HG02763 (cell line): ENCODE data around the gene PLEKHD1.

ENCODE experiments used
- ATAC-seq: cut with Tn5 transposase; IDR thresholded peaks from one replicate; pipeline ENCODE4 v1.9.1; 2021; ENCODE audit warnings: mild to moderate bottlenecking, moderate library complexity; ENCODE audit not compliant: unreplicated experiment

Gene PLEKHD1

DNA sequence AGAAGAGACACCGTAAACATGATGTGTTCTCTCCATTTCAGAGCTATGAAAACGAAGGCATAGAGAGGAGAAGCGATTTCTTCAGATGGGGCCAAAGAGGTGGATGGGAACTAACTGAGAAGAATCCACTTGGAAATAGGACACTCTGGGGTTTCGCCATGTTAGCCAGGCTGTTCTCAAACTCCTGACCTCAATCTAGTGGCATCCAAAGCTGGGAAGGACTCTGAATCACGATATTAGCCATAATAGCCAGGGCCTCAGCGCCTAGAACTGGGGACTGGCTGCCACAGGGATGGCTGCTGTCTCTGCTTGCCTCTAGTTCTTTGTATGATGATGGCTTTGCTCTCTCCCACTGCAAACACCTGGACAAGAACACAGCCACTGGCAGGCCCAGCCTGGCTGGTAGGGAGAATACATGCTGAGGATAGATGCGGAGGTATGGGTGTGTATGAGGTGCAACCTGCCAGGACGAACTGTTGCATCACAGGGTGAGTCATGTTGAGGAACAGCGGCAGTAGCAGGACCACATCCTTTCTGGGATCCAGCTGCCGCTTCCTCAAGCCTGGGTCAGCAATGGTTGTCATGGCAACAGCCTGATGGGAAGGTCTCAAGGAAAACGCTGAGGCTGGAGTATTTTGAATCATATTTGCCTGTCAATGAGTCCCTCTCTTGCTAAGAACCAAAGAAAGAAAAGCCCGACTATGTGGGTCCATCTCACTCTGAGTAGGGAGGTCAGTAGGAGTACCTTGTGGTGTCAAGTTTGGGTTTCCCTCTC lies 59.0 kb downstream of the PLEKHD1 start:
- ATAC-seq = no peak

DNA sequence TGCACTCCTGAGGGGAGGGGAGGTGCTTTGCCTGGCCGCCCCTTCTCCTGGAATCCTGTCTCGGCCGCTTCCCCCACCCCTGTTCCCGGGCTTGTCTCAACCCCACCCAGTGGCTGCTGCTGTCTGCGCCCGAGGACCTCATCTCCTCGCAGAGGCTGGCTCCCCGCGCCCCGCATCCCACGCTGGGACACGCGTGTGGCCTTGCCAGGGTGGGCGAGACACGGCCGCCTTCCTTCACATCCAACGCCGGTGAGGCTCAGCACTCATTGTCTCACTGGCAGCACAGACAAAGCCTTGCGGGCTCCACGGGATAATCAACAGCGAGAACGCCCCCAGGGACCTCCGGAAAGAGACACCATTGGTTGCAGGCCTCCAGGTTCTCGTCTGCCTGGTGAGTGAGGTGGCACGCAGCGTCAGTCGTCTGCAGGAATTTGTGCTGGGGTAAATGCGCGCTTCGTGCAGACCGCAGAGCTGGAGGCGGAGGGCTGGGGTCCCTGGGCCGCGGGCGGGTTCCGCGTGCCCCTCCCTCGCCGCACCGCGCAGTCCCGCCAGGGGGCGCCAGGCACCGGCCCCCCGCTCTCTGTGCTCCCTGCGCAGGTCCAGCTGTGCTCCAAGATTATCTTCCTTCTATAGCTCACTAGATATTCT lies 63.3 kb downstream of the PLEKHD1 start:
- ATAC-seq = no peak

DNA sequence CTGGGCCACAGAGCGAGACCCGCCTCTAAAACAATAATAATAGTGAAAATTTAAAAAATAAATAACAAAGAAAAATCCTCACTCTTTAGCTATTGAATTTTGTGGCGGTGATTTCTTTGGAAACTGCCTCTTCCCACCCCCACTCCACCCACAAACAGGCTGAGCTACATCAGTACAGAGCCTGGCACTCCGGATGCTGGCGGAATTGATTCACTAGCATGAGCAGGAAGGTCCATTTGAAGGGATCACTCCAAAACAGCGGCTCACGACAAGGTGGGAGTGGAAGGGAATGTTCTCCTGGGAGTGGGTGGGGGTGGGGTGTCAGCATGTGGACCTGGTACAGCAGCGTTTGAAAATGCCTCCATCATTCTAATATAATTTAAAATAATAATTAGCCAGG lies 64.0 kb downstream of the PLEKHD1 start:
- ATAC-seq = no peak

DNA sequence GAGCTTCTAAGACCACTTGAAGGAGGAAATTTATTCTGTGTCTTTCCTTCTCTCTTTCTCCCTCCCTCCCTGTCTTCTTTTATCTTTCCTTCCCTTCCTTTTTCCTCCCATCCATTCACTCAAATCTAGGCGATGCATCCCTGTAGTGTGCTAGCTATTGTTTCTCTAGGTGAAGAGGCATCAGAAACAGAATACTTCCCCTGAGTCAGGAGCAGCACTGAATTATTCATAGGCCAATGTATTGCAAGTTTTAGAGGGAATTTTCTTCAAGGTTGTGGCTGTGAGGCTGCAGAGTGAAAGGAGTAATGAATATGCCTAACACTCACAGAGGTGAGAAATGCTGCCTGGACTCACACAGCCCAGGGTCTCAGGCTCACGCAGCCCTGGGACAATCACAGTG lies 67.0 kb downstream of the PLEKHD1 start:
- ATAC-seq = no peak

DNA sequence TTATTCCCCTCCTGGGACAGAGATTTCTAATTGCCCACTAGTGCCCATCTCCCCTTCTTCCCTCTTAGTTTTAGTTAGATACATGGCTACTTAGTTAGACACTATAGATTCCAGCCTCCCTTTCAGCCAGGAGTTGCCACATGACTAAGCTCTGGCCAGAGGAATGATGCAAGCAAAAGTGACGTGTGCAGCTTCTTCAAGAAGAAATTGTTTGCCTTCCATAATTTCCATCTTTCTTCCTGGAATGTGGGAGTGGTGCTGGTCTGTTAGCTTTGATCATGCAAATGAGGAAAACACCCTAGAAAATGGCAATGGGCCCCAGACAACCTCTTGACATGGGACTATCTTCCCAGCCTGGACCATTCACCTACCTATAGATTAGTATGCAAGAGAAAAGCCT lies 68.7 kb downstream of the PLEKHD1 start:
- ATAC-seq = no peak

DNA sequence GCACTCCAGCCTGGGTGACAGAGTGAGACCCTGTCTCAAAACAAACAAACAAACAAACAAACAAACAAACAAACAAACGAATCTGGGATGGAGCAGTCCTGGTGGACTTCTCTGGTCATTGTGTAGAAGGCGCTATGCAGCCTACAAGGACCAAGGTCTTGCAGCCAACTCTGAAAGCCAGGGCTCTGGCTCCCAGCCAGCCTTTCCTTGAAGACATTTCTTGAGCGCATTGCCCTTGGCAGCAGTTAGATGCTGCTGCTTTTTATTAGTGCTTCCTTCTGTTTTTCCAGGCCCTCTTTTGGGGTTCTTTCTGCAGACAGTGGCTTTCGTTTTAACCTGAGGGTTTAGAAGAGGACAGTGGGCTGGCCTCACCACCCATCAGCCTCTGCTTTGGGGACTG lies 70.0 kb downstream of the PLEKHD1 start:
- no peak for ATAC-seq

DNA sequence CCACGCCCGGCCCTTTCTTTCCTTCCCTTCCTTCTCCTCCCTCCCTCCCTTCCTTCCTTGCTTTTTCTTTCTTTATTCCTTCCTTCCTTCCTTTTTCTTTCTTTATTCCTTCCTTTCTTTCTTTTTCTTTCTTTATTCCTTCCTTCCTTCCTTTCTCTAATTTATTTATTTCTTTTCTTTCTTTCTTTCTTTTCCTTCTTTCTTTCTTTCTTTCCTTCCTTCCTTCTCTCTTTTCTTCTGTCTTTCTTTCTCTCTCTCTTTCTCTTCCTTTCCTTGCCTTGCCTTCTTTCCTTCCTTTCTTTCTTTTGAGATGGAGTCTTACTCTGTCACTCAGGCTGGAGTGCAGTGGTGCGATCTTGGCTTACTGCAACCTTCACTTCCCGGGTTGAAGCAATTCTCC lies 74.2 kb downstream of the PLEKHD1 start:
- no peak for ATAC-seq

DNA sequence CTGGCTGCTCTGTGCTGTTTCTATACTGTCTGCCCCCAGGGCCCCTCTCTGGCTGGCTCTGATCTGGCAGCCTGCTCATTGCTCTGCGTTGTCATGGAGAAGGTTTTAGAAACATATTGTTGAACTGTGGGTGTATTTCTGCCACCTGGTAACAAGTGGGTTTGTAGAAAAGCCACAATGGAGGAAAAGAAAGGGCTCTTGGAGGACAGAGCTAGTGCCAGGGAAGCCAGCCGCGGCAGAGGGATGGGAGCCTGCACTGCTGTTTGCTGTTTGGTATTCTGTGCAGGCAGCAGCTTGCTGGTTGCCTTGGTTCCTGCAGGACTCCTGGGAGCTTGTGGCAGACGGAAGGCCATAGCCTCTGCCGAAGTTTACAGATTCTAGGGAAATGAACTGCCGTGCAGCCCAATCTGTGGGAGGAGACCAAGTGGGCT lies 75.1 kb downstream of the PLEKHD1 start:
- no peak for ATAC-seq

DNA sequence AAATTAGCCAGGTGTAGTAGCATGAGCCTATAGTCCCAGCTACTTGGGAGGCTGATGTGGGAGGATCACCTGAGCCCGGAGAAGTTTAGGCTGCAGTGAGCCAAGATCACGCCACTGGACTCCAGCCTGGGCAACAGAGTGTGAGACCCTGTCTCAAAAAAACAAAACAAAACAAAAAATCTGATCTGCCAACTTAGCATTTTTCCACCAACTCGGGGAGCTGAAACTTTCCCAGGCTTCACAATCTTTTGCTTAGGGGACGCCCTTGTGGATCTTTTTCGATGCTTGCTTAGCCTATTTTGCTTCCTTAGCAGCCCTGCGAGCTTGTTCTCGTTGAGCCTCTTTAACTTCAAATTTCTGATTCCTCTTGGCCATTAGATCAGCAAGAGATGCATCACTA lies 76.3 kb downstream of the PLEKHD1 start:
- ATAC-seq = no peak

DNA sequence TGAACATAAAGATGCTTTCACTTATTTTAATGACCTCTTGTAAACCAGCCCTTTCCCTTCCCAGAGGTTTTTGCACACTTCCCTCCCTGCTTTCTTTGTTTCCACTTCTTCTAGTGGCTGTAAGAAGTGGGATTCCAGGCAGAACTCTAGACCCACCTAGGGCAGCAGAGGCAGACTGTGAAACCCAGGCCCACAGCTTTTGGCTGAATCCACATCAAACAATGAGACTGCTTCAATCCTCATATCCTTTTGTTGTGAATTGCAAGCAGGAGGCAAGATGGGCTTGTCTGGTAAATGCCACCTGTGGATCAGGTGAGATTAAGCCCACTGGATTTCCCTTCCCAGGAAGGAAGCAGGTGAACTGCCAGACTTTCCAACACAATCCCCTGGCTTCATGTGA lies 77.4 kb downstream of the PLEKHD1 start:
- no peak for ATAC-seq

DNA sequence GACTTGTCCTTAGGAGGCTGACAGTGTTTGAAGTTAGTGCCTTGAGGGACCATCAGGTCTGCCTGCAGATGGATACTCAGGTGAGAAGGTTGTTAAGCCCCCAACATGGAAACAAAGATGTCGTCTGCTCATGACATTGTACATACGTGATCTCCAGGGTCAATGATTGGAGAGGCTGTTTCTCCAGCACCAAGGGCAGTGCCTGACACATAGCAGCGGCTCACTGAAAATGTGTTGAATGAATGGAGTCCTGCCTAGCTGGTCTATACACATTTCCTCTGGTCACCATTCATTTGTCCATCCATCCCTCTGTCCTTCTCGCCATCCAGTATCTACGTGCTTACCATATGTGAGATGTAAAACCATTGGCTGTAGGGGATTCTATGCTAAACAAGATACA lies 83.0 kb downstream of the PLEKHD1 start:
- no peak for ATAC-seq

DNA sequence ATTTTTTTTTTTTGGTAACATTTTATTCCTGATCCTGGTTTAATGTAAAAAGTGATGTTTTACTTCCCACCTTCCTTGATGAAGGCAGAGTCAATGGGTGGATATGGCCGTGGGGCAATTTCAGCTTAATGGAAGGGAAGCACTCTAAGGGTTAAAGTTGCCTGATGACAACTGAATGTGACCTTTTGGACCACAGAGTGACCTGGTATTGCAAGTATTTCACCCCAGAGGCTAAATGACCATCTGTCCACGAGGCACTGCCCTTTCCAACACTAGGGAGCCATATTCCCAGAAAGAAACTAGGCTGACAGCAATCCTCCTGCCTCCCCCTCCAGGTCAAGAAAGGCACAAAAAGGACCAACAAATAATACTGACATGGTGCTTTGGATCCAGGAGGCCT lies 85.3 kb downstream of the PLEKHD1 start:
- ATAC-seq = no peak

DNA sequence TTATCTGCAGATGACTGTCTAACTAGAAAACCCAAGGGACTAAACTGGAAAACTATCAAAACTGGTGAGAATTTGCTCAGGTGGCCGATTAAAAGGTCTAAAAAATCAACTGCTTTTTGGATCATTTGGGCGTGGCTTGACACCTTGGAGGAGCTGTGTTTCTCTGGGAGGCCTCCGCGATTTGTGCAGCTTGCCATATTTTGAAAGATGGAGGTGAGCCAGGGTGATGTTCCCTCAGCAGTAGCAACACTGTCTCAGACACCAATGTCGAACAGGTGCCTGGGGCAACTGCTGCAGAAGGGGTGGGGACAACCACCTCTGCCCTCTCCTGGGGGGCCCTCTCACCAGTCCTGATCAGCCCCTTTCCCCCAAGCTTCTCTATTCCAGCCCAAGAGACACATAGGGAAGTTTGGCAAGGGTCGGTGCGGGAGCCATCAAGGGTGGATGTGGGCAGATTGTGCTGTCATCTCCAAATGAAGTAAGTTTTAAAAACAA lies 86.4 kb downstream of the PLEKHD1 start:
- ATAC-seq = no peak

DNA sequence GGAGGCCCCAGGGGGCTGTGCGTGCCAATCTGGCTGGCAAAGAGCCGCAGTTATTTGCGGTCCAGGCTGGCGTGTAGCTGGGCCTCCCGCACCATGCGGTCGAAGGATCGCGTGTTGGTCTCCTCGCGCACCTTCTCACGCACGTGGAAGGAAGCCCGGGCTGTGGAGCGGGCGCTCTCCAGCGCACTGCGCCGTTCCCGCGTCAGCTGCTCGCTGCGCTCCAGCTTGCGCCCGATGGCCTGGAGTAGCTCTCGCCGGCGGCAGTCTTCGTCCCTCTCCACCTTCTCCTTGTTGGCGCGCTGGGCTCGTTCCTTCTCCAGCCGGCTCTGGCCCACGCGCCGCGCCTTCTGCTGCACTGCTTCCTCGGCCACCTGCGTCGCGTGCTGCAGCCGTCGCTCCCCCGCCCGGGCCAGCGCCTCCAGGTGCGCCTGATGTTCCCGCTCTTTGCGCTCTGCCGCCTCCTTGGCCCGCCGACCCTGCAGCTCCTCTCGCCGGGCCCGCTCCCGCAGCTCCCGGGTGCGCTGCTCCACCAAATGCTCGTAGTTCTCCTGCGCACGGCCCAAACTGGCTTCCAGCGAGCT lies 87.0 kb downstream of the PLEKHD1 start:
- ATAC-seq = no peak

DNA sequence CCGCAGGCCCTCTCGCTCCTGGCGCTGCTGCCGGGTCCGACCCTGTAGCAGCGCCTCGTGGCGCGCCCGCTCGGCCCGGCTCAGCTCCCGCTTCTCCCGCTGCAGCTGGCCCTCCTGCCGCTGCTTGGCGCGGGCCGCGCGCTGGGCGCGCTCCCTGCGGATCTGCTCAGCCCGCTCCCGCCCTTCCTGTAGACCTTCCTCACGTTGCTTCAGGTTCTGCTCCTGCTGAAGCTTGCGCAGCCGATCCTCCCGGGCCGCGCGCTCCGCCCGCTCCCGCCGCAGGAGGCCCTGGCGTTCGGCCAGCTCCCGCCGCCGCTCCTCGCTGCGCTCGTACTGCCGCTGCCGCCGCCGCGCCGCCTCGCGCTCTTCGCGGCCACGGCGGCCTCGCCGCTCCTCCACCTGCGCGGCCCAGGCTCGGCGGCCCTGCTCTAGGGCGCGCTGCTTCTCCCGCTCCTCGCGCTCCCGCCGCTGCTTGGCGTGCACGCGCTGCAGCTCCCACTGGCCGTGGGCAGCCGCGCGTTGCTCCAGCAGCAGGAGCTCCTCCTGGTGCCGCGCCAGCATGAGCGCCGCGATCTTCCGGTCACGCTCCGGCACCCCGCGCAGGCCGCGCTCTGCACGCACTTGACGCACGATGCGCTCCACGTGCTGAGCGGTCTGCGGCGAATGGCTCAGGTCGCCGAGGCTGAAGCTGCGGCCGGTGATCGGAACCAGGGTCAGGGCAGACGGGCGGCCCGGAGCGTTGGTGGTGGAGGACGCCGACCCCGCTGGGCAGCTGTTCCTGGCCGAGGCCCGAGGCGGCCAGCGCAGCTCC lies 87.7 kb downstream of the PLEKHD1 start:
- ATAC-seq = no peak

DNA sequence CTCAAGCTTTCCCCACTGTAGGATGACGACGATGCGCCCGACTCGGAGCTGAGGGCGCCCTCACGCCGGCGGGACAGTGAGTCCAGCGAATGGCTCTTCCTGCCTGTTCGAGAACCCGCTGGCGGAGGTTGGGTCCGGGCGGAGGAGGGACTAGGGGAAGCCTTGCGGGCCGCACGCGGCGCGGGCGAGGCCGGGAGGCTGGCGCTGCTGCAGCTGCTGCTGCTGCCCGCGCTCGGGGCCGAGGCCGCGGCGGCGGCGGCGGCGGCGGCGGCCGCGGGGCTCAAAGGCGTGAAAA lies 88.3 kb downstream of the PLEKHD1 start:
- no peak for ATAC-seq

DNA sequence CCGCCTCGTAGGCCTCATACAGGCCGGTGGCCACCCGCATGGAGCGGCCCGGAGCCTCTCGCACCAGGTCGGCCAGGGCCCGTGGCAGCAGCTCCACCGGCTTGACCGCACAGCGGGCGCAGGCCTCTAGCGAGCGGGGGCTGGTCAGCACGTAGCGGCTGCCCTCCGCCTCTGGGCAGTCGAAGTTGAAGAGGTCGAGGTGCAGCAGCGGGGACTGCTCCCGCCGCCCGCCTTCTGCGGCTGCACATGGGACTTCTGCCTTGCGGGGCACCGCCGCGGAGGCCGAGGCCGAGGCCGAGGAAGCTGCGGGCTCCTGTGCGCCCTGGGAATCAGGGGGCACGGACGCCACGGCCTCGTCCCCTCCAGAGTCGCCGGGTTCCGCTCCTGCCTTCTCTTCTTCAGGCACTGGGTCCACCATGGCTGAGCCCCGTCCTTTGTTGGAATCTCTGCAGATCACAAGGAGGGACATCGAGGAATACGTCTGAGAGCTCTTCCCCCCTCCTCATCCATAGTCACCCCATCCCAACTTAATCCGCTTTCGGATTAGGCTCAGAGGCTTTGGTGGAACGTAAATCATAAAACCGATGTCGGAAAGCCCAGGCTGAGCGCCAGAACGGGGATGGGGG lies 88.8 kb downstream of the PLEKHD1 start:
- no peak for ATAC-seq

DNA sequence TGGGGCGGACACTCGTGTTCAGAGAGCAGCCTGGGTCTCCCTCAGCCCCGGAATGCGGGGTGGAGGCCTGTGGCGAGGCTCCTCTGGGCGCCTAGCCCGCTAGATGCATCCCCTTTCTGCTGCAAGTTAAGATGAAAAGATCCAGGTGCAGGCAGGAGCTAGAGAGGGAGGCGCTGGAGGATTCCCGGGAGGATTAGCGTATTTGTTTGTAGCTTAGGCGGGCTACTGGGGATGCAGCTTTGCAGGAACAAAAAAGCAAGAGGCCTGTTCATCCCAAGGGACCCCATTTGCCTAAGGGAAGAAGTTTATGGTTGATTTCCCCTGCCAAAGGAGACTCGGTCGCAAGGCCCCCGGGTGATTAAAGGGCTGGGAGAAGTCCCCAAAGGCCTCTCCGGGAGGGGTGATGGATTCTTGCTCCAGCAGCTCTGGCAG lies 89.3 kb downstream of the PLEKHD1 start:
- no peak for ATAC-seq

DNA sequence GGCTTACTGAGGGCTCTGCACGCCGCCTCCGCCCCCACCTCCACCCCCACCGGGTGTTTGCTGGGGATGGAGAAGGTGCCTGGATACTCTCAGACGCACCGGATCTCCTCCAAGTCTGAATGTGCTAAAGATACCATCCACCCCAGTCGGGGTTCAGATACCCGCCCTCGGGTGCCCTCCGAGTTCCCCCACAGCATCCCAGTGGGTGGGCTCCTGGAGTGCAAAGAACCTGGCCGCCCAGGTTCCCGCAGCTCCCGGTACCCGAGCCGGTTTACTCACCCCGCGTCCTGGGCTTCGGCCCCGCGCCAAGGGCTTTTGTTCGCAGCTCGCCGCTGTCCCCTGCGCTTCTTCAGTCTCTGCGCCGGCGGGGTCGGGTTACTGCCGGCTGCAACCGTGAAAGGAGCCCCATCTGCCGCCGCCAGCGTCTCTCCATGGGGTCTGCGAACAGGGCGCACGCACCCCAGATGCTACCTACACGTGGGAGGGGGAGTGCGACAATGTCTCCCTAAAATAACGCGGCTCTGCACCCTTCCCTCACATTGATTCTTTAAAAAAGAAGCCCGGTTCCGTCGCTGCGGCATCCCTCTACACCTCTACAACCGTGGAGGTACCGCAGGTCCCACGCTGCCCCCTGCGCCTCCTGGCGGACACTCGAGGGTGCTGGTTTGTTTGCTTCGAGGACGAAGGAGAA lies 89.9 kb downstream of the PLEKHD1 start, which contains the start of gene CCDC177:
Gene CCDC177 (minus strand): TSS at position 609 of the 691 bp plus-strand sequence. CDS start 1,249 bp downstream, outside the sequence.
- no peak for ATAC-seq

DNA sequence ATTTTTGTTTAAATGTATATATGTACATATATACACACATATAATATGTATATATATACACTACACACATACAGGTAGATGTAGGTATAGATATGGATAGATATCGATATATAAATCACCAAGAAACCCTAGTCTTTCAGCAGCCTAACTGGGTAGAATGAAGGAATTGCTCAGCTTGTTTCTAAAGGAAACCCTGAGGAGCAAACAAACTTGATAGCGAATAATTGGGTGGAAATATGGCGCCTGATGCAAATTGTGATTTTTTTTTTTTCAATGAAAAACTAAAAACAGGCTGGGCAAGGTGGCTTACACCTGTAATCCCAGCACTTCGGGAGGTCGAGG lies 90.4 kb downstream of the PLEKHD1 start:
- no peak for ATAC-seq
